Body of pancreas (tissue), 4 donors: ENCODE results near the gene PEMT. TPM values are rescaled to one million over a fixed set of nuclear protein-coding genes. Genes with fewer than 3 reads are reported as not detected.

Experiments used
- ATAC-seq: fragments of 150-250 bp; one replicate; pipeline ENCODE4 v1.9.1; 2016
- DNase-seq, 4 donors: peaks; one replicate each; pipeline ENCODE4 v3.0.0-alpha.2; 2019
- H3K27ac ChIP-seq, 4 donors: fragments of 200-600 bp; sonication (generic); 1 replicate in 3 of 4; 2 replicates in 1 of 4; pipeline versions ENCODE4 v1.5.1 to v1.6.1; 2016 to 2019; ENCODE audit warnings: mild to moderate bottlenecking in 1 of 4, mixed read lengths in 1 of 4, moderate library complexity in 1 of 4
- H3K27me3 ChIP-seq, 2 donors: fragments of 200-600 bp; sonication (generic); one replicate each; pipeline ENCODE4 v1.6.0; 2016; ENCODE audit warnings: mild to moderate bottlenecking in 1 of 2
- H3K36me3 ChIP-seq, 2 donors: fragments of 200-600 bp; sonication (generic); replicated peaks in 1 of 2; 2 replicates each; pipeline ENCODE4 v1.5.1; 2016; ENCODE audit warnings: low read depth in 2 of 2; ENCODE audit not compliant: insufficient read depth in 1 of 2
- H3K4me1 ChIP-seq: fragments of 200-600 bp; sonication (generic); one replicate; pipeline ENCODE4 v1.6.0; 2016
- H3K4me3 ChIP-seq, 2 donors: fragments of 200-600 bp; sonication (generic); 1 replicate in 1 of 2; 2 replicates in 1 of 2; pipeline ENCODE4 v1.5.1; 2016 to 2019
- H3K9me3 ChIP-seq, 3 donors: fragments of 200-600 bp; sonication (generic); 1 replicate in 2 of 3; 2 replicates in 1 of 3; pipeline ENCODE4 v1.5.1; 2016
- POLR2A ChIP-seq, 3 donors: fragments of 450-650 bp; IDR thresholded peaks; one replicate each; pipeline ENCODE4 v1.6.1; 2016; ENCODE audit warnings: antibody characterized with exemption in 3 of 3, mild to moderate bottlenecking in 2 of 3
- WGBS, 2 donors: methylation state at CpG; one replicate each; pipeline ENCODE4 v1.1.5; 2017; 5-methylcytosine and 5-hydroxymethylcytosine counted together
- intact Hi-C: fragments of 100-400 bp; cut with DNase I; formaldehyde crosslinking; loops from one replicate; pipeline ENCODE4 v1.15.1; 2023
- total RNA-seq, 2 donors: library from RNA; depleted of rRNA; stranded (reverse); fragments of >200 nt; gene quantifications; one replicate each; pipeline ENCODE4 v1.1.0, GENCODE V29; 2016
- TF ChIP-seq, protein P1 (sequence below), 7 experiments: fragments of 450-650 bp in 4 of 7; fragments of 200-600 bp in 3 of 7; sonication (generic) in 3 of 7; IDR thresholded peaks; one replicate each; pipeline ENCODE4 v1.5.1; 2016 to 2019; ENCODE audit warnings: antibody characterized with exemption in 7 of 7

Gene PEMT
- total RNA-seq, 2 donors from 2014 or later, result 23.4 to 27.8 TPM

- peak overlapping the region in 3 of 4 donors; percentile 6 to 86 (median 38) for H3K27ac ChIP-seq
- DNase-seq, result peak; percentile 37 to 61 (median 47)
- no peaks in the 10 kb centered on the region for H3K9me3 ChIP-seq
- 5% methylated on average over 71 of the region's 71 CpGs; no CpG with 5 or more reads in 1 of the 2 donors for WGBS, 2 donors
- H3K27me3 ChIP-seq, result no peaks in the 10 kb centered on the region
- TF ChIP-seq POLR2A (IDR thresholded peaks at IDR 0.05), result no peak
- TF ChIP-seq, protein P1, sequence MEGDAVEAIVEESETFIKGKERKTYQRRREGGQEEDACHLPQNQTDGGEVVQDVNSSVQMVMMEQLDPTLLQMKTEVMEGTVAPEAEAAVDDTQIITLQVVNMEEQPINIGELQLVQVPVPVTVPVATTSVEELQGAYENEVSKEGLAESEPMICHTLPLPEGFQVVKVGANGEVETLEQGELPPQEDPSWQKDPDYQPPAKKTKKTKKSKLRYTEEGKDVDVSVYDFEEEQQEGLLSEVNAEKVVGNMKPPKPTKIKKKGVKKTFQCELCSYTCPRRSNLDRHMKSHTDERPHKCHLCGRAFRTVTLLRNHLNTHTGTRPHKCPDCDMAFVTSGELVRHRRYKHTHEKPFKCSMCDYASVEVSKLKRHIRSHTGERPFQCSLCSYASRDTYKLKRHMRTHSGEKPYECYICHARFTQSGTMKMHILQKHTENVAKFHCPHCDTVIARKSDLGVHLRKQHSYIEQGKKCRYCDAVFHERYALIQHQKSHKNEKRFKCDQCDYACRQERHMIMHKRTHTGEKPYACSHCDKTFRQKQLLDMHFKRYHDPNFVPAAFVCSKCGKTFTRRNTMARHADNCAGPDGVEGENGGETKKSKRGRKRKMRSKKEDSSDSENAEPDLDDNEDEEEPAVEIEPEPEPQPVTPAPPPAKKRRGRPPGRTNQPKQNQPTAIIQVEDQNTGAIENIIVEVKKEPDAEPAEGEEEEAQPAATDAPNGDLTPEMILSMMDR (IDR thresholded peaks at IDR 0.05), result no peak
- H3K4me1 ChIP-seq, result peaks cover 27% of the 10 kb centered on the region
- peaks cover 4 to 6% of the 10 kb centered on the region in 2 donors for H3K36me3 ChIP-seq
- peak overlapping the region in 1 of 2 donors; percentile 36 for H3K4me3 ChIP-seq
- ATAC-seq, result no peak
- intact Hi-C loops, result loop anchor here (5.0 kb wide), 1 partner anchor 133 kb away; no protein-coding TSS in a partner anchor
These were observed 96.5 kb downstream of the PEMT start for GRCh38 chr17:17494870-17495535.

GRCh38 chr17:17494499-17494869 lies 97.0 kb downstream of the PEMT start:
- intact Hi-C loops, result loop anchor here (5.0 kb wide), 1 partner anchor 132 kb away; no protein-coding TSS in a partner anchor
- DNase-seq (no peak), ATAC-seq (no peak)
- Histone ChIP-seq H3K9me3 (no peaks in the 10 kb centered on the region), H3K36me3 (peaks cover 4 to 6% of the 10 kb centered on the region in 2 donors), H3K27ac (peak overlapping the region in 3 of 4 donors; percentile 6 to 86 (median 38)), H3K4me1 (peaks cover 27% of the 10 kb centered on the region), H3K4me3 (no peak overlapping the region), H3K27me3 (no peaks in the 10 kb centered on the region)
- 47 to 52% methylated on average over 13 to 14 of the region's 14 CpGs for WGBS, 2 donors
- TF ChIP-seq, protein P1 (IDR thresholded peaks at IDR 0.05), result no peak

DNA sequence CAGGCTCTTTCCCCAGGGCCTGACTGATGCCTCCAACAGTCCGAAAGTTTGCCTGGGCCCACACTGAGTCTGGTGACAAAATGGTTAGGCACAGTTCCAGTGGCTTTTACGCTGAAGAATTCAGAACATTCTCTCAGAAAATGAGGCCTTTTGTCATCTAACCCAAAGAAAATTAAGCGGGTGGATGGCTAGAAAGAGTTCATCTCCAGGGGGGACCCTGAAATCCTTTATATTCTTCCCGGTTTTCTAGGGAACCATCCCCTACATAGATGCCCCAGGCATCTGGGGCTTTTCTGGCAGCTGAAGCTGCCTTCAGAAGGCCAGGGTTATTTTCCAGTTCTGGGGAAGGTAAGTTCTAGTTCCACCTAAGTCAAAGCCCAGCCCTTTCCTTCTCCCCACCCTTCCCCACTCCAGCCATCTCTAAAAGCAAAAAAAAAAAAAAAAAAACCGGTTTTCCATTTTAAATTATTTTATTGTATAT lies 97.5 kb downstream of the PEMT start:
- no peak for ATAC-seq
- TF ChIP-seq POLR2A (IDR thresholded peaks at IDR 0.05), result peak in 1 of 3 donors; percentile 21
- TF ChIP-seq, protein P1 (IDR thresholded peaks at IDR 0.05), result no peak
- intact Hi-C loops, result loop anchor here (5.0 kb wide), 1 partner anchor 132 kb away; no protein-coding TSS in a partner anchor
- H3K9me3 ChIP-seq, result no peaks in the 10 kb centered on the region
- H3K4me3 ChIP-seq, result no peak overlapping the region
- no peaks in the 10 kb centered on the region for H3K27me3 ChIP-seq
- DNase-seq, result no peak
- peak overlapping the region in 2 of 4 donors; percentile 19 to 28 for H3K27ac ChIP-seq
- H3K4me1 ChIP-seq, result peaks cover 27% of the 10 kb centered on the region
- 84 to 93% methylated on average over 5 of the region's 5 CpGs for WGBS, 2 donors
- H3K36me3 ChIP-seq, result peaks cover 4 to 6% of the 10 kb centered on the region in 2 donors

GRCh38 chr17:17493249-17493985 lies 98.1 kb downstream of the PEMT start:
- TF ChIP-seq, protein P1 (IDR thresholded peaks at IDR 0.05), result no peak
- TF ChIP-seq POLR2A (IDR thresholded peaks at IDR 0.05), result peak in 1 of 3 donors; percentile 44
- intact Hi-C loops, result loop anchor here (5.0 kb wide), 1 partner anchor 131 kb away; no protein-coding TSS in a partner anchor
- 73 to 76% methylated on average over 14 of the region's 15 CpGs for WGBS, 2 donors
- ATAC-seq (no peak), DNase-seq (no peak)
- no peak overlapping the region for H3K4me3 ChIP-seq
- H3K36me3 ChIP-seq, result peaks cover 4 to 6% of the 10 kb centered on the region in 2 donors
- no peaks in the 10 kb centered on the region for H3K9me3 ChIP-seq
- H3K4me1 ChIP-seq, result peaks cover 27% of the 10 kb centered on the region
- H3K27me3 ChIP-seq, result no peaks in the 10 kb centered on the region
- peak overlapping the region in 2 of 4 donors; percentile 19 to 28 for H3K27ac ChIP-seq
